Astrocyte (in vitro differentiated cells and primary cell): ENCODE results near the gene CHD8.

Experiments used
- EZH2 ChIP-seq: IDR thresholded peaks from 2 replicates; pipeline ENCODE4 v1.6.1; 2012; ENCODE audit warnings: mild to moderate bottlenecking, low read length, inconsistent platforms; ENCODE audit not compliant: insufficient read depth
- TF ChIP-seq, protein P1 (sequence below): IDR thresholded peaks from 2 replicates; pipeline ENCODE4 v1.5.1; 2011; ENCODE audit warnings: low read depth, mild to moderate bottlenecking, inconsistent platforms, low read length, moderate library complexity; ENCODE audit not compliant: insufficient read depth

DNA sequence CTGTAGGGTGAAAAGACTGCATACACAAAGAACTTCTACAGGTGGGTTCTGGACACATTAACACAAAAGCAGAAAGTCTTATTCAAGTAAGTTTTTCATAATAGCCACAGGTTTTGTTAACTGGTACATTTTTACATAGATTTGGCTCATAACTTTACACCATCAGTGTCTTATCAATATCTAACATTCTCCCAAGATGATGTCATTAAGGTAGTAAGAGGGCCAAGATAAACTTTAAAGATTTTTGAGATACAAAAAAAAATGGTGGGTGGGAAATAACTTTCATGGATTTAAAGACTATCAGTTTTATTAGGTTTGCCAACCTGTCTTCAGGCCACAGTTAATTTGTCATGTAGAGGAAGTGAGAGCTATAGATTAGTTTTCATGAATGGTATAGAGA, 73.8 kb downstream of the CHD8 start:
- TF ChIP-seq, protein P1, sequence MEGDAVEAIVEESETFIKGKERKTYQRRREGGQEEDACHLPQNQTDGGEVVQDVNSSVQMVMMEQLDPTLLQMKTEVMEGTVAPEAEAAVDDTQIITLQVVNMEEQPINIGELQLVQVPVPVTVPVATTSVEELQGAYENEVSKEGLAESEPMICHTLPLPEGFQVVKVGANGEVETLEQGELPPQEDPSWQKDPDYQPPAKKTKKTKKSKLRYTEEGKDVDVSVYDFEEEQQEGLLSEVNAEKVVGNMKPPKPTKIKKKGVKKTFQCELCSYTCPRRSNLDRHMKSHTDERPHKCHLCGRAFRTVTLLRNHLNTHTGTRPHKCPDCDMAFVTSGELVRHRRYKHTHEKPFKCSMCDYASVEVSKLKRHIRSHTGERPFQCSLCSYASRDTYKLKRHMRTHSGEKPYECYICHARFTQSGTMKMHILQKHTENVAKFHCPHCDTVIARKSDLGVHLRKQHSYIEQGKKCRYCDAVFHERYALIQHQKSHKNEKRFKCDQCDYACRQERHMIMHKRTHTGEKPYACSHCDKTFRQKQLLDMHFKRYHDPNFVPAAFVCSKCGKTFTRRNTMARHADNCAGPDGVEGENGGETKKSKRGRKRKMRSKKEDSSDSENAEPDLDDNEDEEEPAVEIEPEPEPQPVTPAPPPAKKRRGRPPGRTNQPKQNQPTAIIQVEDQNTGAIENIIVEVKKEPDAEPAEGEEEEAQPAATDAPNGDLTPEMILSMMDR: no peak
- TF ChIP-seq EZH2: no peak
